AG04449 (cell line): ENCODE data around the gene TRIM38.

Experiments
- CTCF ChIA-PET: fragments of 350-600 bp; formaldehyde crosslinking; extraction: SDS; loops from one replicate; lab custom pipeline; 2021; ENCODE audit warnings: antibody characterized with exemption; lab: Yijun Ruan, JAX
- POLR2A ChIA-PET: fragments of 400-600, 350-600 bp; formaldehyde crosslinking; extraction: SDS; loops from one replicate; lab custom pipeline; 2020; ENCODE audit warnings: antibody characterized with exemption, inconsistent platforms; lab: Yijun Ruan, JAX
- DNase-seq: peaks from one replicate; pipeline ENCODE4 v3.0.0-alpha.2; 2010; ENCODE audit warnings: low read depth, low spot score
- H3K4me3 ChIP-seq: 2 replicates; pipeline ENCODE4 v1.5.1; 2011; ENCODE audit warnings: low read depth, mild to moderate bottlenecking, control low read depth, low read length
- TF ChIP-seq, protein P1 (sequence below): IDR thresholded peaks from one replicate; pipeline ENCODE4 v1.5.1; 2011; ENCODE audit warnings: mild to moderate bottlenecking, moderate library complexity, low read length, control low read depth, inconsistent platforms; ENCODE audit not compliant: insufficient read depth; ENCODE audit errors: missing control alignments

Gene TRIM38

DNA sequence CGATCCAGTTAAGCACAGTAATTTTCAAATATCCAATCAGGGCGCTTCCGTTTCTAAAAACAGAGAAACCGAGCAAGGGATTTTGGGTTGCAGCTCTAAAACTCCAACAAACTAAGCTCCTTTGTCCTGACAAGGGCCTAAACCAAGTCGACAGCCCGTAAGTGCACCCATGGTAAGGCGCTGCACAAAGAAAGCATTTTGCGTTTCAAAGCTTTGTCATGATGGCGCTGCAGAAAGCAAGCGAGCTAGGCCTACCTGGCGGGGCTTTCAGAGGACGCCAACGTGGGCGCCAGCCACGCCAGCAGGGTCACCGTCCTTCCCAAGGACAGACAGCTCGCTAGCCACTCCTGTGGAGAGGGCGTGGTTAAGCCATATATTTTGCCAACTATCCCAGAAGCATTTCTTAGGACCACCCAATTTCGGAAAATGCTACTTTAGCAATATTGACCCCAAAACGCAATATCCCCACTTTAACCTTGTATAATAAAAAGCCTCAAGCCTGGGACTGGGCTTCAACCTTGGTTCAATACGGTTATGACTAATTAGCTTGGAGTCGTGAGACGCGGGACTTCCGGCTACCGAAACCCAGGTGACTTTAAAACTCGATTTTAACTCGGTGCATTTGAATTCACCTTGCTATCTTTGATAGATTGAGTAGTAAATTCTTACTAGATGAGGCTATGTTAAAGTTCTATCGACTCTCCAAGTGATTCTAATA, 53.8 kb downstream of the TRIM38 start:
- no peak for DNase-seq
- ChIA-PET CTCF (interaction anchor here (0.6 to 15.3 kb wide), 7 partner anchors 10 to 46 kb away, joined by 3 to 283 read pairs (median 4); a partner anchor contains a TSS), POLR2A (interaction anchor here (0.9 to 2.3 kb wide), 3 partner anchors 10 to 29 kb away, joined by 3 to 15 read pairs (median 7); a partner anchor contains a TSS)
- H3K4me3 ChIP-seq: peak overlapping the region; percentile 53
- TF ChIP-seq, protein P1, sequence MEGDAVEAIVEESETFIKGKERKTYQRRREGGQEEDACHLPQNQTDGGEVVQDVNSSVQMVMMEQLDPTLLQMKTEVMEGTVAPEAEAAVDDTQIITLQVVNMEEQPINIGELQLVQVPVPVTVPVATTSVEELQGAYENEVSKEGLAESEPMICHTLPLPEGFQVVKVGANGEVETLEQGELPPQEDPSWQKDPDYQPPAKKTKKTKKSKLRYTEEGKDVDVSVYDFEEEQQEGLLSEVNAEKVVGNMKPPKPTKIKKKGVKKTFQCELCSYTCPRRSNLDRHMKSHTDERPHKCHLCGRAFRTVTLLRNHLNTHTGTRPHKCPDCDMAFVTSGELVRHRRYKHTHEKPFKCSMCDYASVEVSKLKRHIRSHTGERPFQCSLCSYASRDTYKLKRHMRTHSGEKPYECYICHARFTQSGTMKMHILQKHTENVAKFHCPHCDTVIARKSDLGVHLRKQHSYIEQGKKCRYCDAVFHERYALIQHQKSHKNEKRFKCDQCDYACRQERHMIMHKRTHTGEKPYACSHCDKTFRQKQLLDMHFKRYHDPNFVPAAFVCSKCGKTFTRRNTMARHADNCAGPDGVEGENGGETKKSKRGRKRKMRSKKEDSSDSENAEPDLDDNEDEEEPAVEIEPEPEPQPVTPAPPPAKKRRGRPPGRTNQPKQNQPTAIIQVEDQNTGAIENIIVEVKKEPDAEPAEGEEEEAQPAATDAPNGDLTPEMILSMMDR: no peak

DNA sequence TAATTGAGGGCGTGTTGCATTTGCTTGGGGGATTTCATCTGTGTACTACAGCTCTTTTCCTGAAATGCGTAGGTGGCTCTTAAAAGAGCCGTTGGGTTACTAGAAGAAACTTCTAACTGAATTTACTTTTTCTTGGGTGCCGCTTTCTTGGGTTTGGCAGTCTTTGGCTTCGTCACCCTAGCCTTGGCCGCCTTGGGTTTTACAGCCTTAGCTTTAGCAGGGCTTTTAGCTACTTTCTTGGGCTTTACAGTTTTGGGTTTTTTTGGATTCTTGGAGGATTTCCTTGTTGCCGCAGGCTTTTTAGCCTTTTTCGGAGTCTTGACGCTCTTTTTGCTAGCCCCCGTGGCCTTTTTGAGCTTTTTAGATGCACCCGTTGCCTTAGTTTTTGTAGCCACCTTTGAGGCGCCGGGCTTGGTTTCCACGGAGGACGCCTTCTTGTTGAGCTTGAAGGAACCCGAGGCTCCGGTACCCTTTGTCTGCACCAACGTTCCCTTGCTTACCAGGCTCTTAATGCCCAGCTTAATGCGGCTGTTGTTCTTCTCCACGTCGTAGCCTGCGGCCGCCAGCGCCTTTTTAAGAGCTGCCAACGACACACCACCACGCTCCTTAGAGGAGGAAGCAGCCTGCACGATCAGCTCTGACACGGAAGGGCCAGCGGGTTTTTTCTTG, 54.5 kb downstream of the TRIM38 start:
- no peak for DNase-seq
- ChIA-PET POLR2A (interaction anchor here (0.9 to 2.3 kb wide), 6 partner anchors 9 to 1115 kb away, joined by 3 to 15 read pairs (median 4); a partner anchor contains a TSS), CTCF (interaction anchor here (0.7 to 15.3 kb wide), 9 partner anchors 9 to 1130 kb away, joined by 3 to 283 read pairs (median 4); a partner anchor contains a TSS)
- peak overlapping the region; percentile 53 for H3K4me3 ChIP-seq
- TF ChIP-seq, protein P1: no peak

GRCh38 chr6:26017632-26017966, 55.0 kb downstream of the TRIM38 start:
- TF ChIP-seq, protein P1: peak; percentile 76
- H3K4me3 ChIP-seq: peak overlapping the region; percentile 53
- ChIA-PET POLR2A (interaction anchor here (0.9 to 2.3 kb wide), 6 partner anchors 9 to 1115 kb away, joined by 3 to 15 read pairs (median 4); a partner anchor contains a TSS), CTCF (interaction anchor here (0.7 to 15.3 kb wide), 10 partner anchors 9 to 1130 kb away, joined by 3 to 283 read pairs (median 4); a partner anchor contains a TSS)
- no peak for DNase-seq

DNA sequence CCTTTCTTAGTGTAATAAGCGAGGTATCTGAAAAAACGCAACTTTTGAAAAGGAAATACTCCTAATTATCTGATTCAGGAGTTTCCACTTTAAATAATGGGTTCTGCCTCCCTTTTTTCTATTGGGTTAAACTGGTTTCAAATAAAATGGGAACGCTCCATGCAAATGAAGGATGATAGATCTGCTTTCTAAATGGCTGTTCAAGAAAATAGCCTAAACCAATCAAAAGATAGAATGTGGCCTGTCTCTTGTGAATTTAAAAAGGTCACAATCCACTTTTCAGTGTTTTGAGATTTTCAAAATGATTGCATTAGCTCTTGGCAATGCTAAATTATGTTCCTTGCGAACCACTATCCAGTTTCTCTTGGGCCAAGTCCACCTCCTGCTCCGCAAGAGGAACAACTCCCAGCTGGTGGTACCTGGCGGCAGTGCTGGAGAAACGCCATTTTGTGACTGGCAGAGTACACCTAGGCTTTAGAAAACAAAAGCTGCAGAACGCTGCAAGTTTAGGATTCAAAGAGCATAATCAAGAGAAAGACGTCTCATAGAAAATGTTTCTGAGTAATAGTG, 56.7 kb downstream of the TRIM38 start:
- H3K4me3 ChIP-seq: no peak overlapping the region
- TF ChIP-seq, protein P1: no peak
- DNase-seq: no peak
- ChIA-PET CTCF (interaction anchor here (1.2 to 15.3 kb wide), 4 partner anchors 14 to 77 kb away, joined by 3 to 283 read pairs (median 48); no protein-coding TSS in a partner anchor), POLR2A (interaction anchor here (1.4 to 3.0 kb wide), 2 partner anchors 24 to 1114 kb away, joined by 4 to 20 read pairs; a partner anchor contains a TSS)

- TF ChIP-seq, protein P1: no peak
- H3K4me3 ChIP-seq: peak overlapping the region; percentile 41
- POLR2A ChIA-PET: interaction anchor here (0.6 to 3.4 kb wide), 11 partner anchors 10 to 1846 kb away, joined by 3 to 58 read pairs (median 8); a partner anchor contains a TSS
- no peak for DNase-seq
- CTCF ChIA-PET: interaction anchor here (1.2 to 15.3 kb wide), 5 partner anchors 12 to 77 kb away, joined by 3 to 283 read pairs (median 20); a partner anchor contains a TSS
These were observed 57.3 kb downstream of the TRIM38 start for GRCh38 chr6:26019967-26020328.
